Vagina (tissue), 2 donors: Measurements from ENCODE around the gene GJA10. TPM values are rescaled to one million over a fixed set of nuclear protein-coding genes. Genes with fewer than 3 reads are reported as not detected.

Experiments
- DNase-seq, 2 donors: peaks; one replicate each; pipeline ENCODE4 v3.0.0-alpha.2; 2017; ENCODE audit errors: extremely low spot score in 2 of 2
- H3K27ac ChIP-seq: fragments of 200-600 bp; sonication (generic); one replicate; pipeline ENCODE4 v1.5.1; 2019
- H3K27me3 ChIP-seq: fragments of 200-600 bp; sonication (generic); one replicate; pipeline ENCODE4 v1.5.1; 2019
- H3K36me3 ChIP-seq, 2 donors: fragments of 200-600 bp; sonication (generic); one replicate each; pipeline ENCODE4 v1.5.1; 2017 to 2019
- H3K4me1 ChIP-seq: fragments of 200-600 bp; sonication (generic); one replicate; pipeline ENCODE4 v1.5.1; 2019
- H3K4me3 ChIP-seq, 2 donors: fragments of 200-600 bp; sonication (generic); 1 replicate in 1 of 2; 2 replicates in 1 of 2; pipeline ENCODE4 v1.5.1; 2016 to 2019
- H3K9me3 ChIP-seq: fragments of 200-600 bp; sonication (generic); one replicate; pipeline ENCODE4 v1.5.1; 2019
- CTCF ChIP-seq, 3 experiments: fragments of 450-650 bp in 2 of 3; fragments of 200-600 bp in 1 of 3; sonication (generic) in 1 of 3; IDR thresholded peaks; one replicate each; pipeline ENCODE4 v1.5.1; 2017 to 2019; ENCODE audit warnings: antibody characterized with exemption in 3 of 3, mild to moderate bottlenecking in 2 of 3, moderate library complexity in 2 of 3
- POLR2A ChIP-seq, 2 donors: fragments of 450-650 bp; IDR thresholded peaks; one replicate each; pipeline ENCODE4 v1.6.1; 2017; ENCODE audit warnings: antibody characterized with exemption in 2 of 2, mild to moderate bottlenecking in 2 of 2, moderate library complexity in 2 of 2
- POLR2AphosphoS5 ChIP-seq, 2 donors: sonication (generic); formaldehyde crosslinking; IDR thresholded peaks; one replicate each; pipeline ENCODE4 v1.9.0; 2017; ENCODE audit warnings: antibody characterized with exemption in 2 of 2, mild to moderate bottlenecking in 2 of 2, low read depth in 1 of 2; ENCODE audit not compliant: insufficient read depth in 1 of 2
- intact Hi-C: fragments of 100-400 bp; cut with DNase I; formaldehyde crosslinking; loops from one replicate; pipeline ENCODE4 v1.15.1; 2023
- total RNA-seq: library from RNA; depleted of rRNA; stranded (reverse); fragments of >200 nt; gene quantifications from one replicate; pipeline ENCODE4 v1.2.3, GENCODE V29; 2016

Gene GJA10
- total RNA-seq, 1 donor from 2014 or later = not detected

GRCh38 chr6:89862273-89862672 is 32.0 kb upstream of the GJA10 start:
- Histone ChIP-seq H3K4me1 (no peaks in the 10 kb centered on the region), H3K9me3 (no peaks in the 10 kb centered on the region), H3K27me3 (no peaks in the 10 kb centered on the region), H3K4me3 (no peak overlapping the region), H3K27ac (no peak overlapping the region), H3K36me3 (peaks cover 4 to 87% of the 10 kb centered on the region in 2 donors)
- no peak for DNase-seq
- TF ChIP-seq POLR2AphosphoS5 (IDR thresholded peaks at IDR 0.05; ENCODE audit: insufficient read depth in 1 of 2, low read depth in 1 of 2) = no peak
- TF ChIP-seq CTCF (IDR thresholded peaks at IDR 0.05) = no peak
- no peak for TF ChIP-seq POLR2A (IDR thresholded peaks at IDR 0.05)
- intact Hi-C loops = no loop called here

GRCh38 chr6:89862698-89863097 is 31.6 kb upstream of the GJA10 start:
- DNase-seq = no peak
- Histone ChIP-seq H3K9me3 (no peaks in the 10 kb centered on the region), H3K4me3 (no peak overlapping the region), H3K36me3 (peaks cover 0 to 87% of the 10 kb centered on the region in 2 donors), H3K27me3 (no peaks in the 10 kb centered on the region), H3K27ac (no peak overlapping the region), H3K4me1 (no peaks in the 10 kb centered on the region)
- no peak for TF ChIP-seq CTCF (IDR thresholded peaks at IDR 0.05)
- TF ChIP-seq POLR2AphosphoS5 (IDR thresholded peaks at IDR 0.05; ENCODE audit: insufficient read depth in 1 of 2, low read depth in 1 of 2) = no peak
- TF ChIP-seq POLR2A (IDR thresholded peaks at IDR 0.05) = no peak
- intact Hi-C loops = no loop called here

- no peaks in the 10 kb centered on the region for H3K9me3 ChIP-seq
- TF ChIP-seq POLR2A (IDR thresholded peaks at IDR 0.05) (no peak), CTCF (IDR thresholded peaks at IDR 0.05) (no peak), POLR2AphosphoS5 (IDR thresholded peaks at IDR 0.05; ENCODE audit: insufficient read depth in 1 of 2, low read depth in 1 of 2) (no peak)
- no peaks in the 10 kb centered on the region for H3K27me3 ChIP-seq
- peaks cover 0 to 57% of the 10 kb centered on the region in 2 donors for H3K36me3 ChIP-seq
- intact Hi-C loops = no loop called here
- H3K4me3 ChIP-seq = no peak overlapping the region
- no peaks in the 10 kb centered on the region for H3K4me1 ChIP-seq
- no peak overlapping the region for H3K27ac ChIP-seq
- DNase-seq = no peak
Measured at GRCh38 chr6:89866024-89866678, 28.1 kb upstream of the GJA10 start.

- no peak overlapping the region for H3K27ac ChIP-seq
- intact Hi-C loops = no loop called here
- no peaks in the 10 kb centered on the region for H3K9me3 ChIP-seq
- TF ChIP-seq POLR2AphosphoS5 (IDR thresholded peaks at IDR 0.05; ENCODE audit: insufficient read depth in 1 of 2, low read depth in 1 of 2) (no peak), POLR2A (IDR thresholded peaks at IDR 0.05) (no peak), CTCF (IDR thresholded peaks at IDR 0.05) (no peak)
- DNase-seq = no peak
- no peaks in the 10 kb centered on the region for H3K27me3 ChIP-seq
- no peak overlapping the region for H3K4me3 ChIP-seq
- no peaks in the 10 kb centered on the region for H3K4me1 ChIP-seq
- H3K36me3 ChIP-seq = peaks cover 0 to 16% of the 10 kb centered on the region in 2 donors
Measured at GRCh38 chr6:89873721-89874120, 20.5 kb upstream of the GJA10 start.

- Histone ChIP-seq H3K36me3 (peaks cover 0 to 16% of the 10 kb centered on the region in 2 donors), H3K4me1 (no peaks in the 10 kb centered on the region), H3K27me3 (no peaks in the 10 kb centered on the region), H3K27ac (no peak overlapping the region), H3K9me3 (no peaks in the 10 kb centered on the region), H3K4me3 (no peak overlapping the region)
- DNase-seq = no peak
- intact Hi-C loops = no loop called here
- no peak for TF ChIP-seq POLR2AphosphoS5 (IDR thresholded peaks at IDR 0.05; ENCODE audit: insufficient read depth in 1 of 2, low read depth in 1 of 2)
- TF ChIP-seq CTCF (IDR thresholded peaks at IDR 0.05) = no peak
- no peak for TF ChIP-seq POLR2A (IDR thresholded peaks at IDR 0.05)
Measured at GRCh38 chr6:89874438-89874837, 19.8 kb upstream of the GJA10 start.
